Smooth muscle cell (in vitro differentiated cells): Measurements from ENCODE around the gene NALCN. TPM values are rescaled to one million over a fixed set of nuclear protein-coding genes. Genes with fewer than 3 reads are reported as not detected.

Experiments
- DNase-seq: peaks from one replicate; lab custom pipeline; 2025; ENCODE audit not compliant: unreplicated experiment; lab: John Stamatoyannopoulos, UW
- H2AFZ ChIP-seq: fragments of 200-600 bp; sonication (generic); 2 replicates; pipeline ENCODE4 v1.6.0; 2016; ENCODE audit warnings: antibody characterized with exemption, low read depth, mild to moderate bottlenecking
- H3F3A ChIP-seq: fragments of 200-600 bp; sonication (generic); 2 replicates; pipeline ENCODE4 v1.6.0; 2017; ENCODE audit warnings: antibody characterized with exemption, low read depth
- H3K27ac ChIP-seq: fragments of 200-600 bp; sonication (generic); 2 replicates; pipeline ENCODE4 v1.5.1; 2016; ENCODE audit warnings: low read depth, mild to moderate bottlenecking
- H3K27me3 ChIP-seq: fragments of 200-600 bp; sonication (generic); 2 replicates; pipeline ENCODE4 v1.6.1; 2016; ENCODE audit warnings: low read depth, mild to moderate bottlenecking
- H3K36me3 ChIP-seq: fragments of 200-600 bp; sonication (generic); 2 replicates; pipeline ENCODE4 v1.5.1; 2016; ENCODE audit warnings: low read depth
- H3K4me1 ChIP-seq: fragments of 200-600 bp; sonication (generic); 2 replicates; pipeline ENCODE4 v1.5.1; 2016; ENCODE audit warnings: low read depth
- H3K4me2 ChIP-seq: fragments of 200-600 bp; sonication (generic); 2 replicates; pipeline ENCODE4 v1.6.0; 2016; ENCODE audit warnings: mild to moderate bottlenecking
- H3K4me3 ChIP-seq: fragments of 200-600 bp; sonication (generic); 2 replicates; pipeline ENCODE4 v1.5.1; 2016; ENCODE audit warnings: mild to moderate bottlenecking
- H3K79me2 ChIP-seq: fragments of 200-600 bp; sonication (generic); 2 replicates; pipeline ENCODE4 v1.6.0; 2016; ENCODE audit warnings: low read depth, mild to moderate bottlenecking
- H3K9ac ChIP-seq: fragments of 200-600 bp; sonication (generic); 2 replicates; pipeline ENCODE4 v1.6.0; 2016; ENCODE audit warnings: low read depth
- H3K9me3 ChIP-seq: fragments of 200-600 bp; sonication (generic); replicated peaks from 2 replicates; pipeline ENCODE4 v1.5.1; 2016; ENCODE audit warnings: low read depth
- H4K20me1 ChIP-seq: fragments of 200-600 bp; sonication (generic); 2 replicates; pipeline ENCODE4 v1.6.0; 2016; ENCODE audit warnings: low read depth
- CTCF ChIP-seq: fragments of 200-600 bp; sonication (generic); IDR thresholded peaks from 2 replicates; pipeline ENCODE4 v1.5.1; 2017; ENCODE audit warnings: borderline replicate concordance, mild to moderate bottlenecking, antibody characterized with exemption; ENCODE audit not compliant: insufficient read depth, poor library complexity, severe bottlenecking
- WGBS: methylation state at CpG from one replicate; pipeline ENCODE4 v1.1.7; 2016; ENCODE audit warnings: low lambda C conversion rate; 5-methylcytosine and 5-hydroxymethylcytosine counted together
- polyA plus RNA-seq: library from polyadenylated mRNA; unstranded; fragments of >200 nt; fragmentation: Nextera tagmentation; extraction: Ambion mirVana; gene quantifications from 2 replicates; pipeline ENCODE4 v1.2.1, GENCODE V29; 2016
- total RNA-seq: library from RNA; depleted of rRNA; stranded (reverse); fragments of >200 nt; gene quantifications from 2 replicates; pipeline ENCODE4 v1.2.3, GENCODE V29; 2014

The NALCN gene
- total RNA-seq = 6.0 and 7.3 TPM in 2 replicates
- 3.2 and 4.1 TPM in 2 replicates for polyA plus RNA-seq

- no peaks in the 10 kb centered on the region for H3K4me1 ChIP-seq
- H3F3A ChIP-seq = no peaks in the 10 kb centered on the region
- peak within 1 kb of the TSS; percentile 70 for H3K9ac ChIP-seq
- no peaks in the 10 kb centered on the region for H3K36me3 ChIP-seq
- H3K4me2 ChIP-seq = peak within 1 kb of the TSS; percentile 99
- no peaks in the 10 kb centered on the region for H3K9me3 ChIP-seq
- no peaks in the 10 kb centered on the region for H4K20me1 ChIP-seq
- TF ChIP-seq CTCF = no peak
- peak within 1 kb of the TSS; percentile 100 for H2AFZ ChIP-seq
- DNase-seq = peak; percentile 17
- 7% methylated on average over 53 of the region's 85 CpGs for WGBS
- H3K4me3 ChIP-seq = peak within 1 kb of the TSS; percentile 82
- H3K79me2 ChIP-seq = no peaks in the 10 kb centered on the region
- no peak within 1 kb of the TSS for H3K27ac ChIP-seq
- peaks cover 27% of the 10 kb centered on the region for H3K27me3 ChIP-seq
Measured at GRCh38 chr13:101416181-101417042, at the start of gene NALCN. TSS of gene NALCN (minus strand) at chr13:101416508. CDS start at chr13:101399126, 17,382 bp downstream.

GRCh38 chr13:101465877-101466276 lies 49.6 kb upstream of the NALCN start:
- no peak for TF ChIP-seq CTCF
- no peaks in the 10 kb centered on the region for H3K27me3 ChIP-seq
- H2AFZ ChIP-seq = no peak overlapping the region
- 82% methylated on average over 3 of the region's 3 CpGs for WGBS
- H3K4me1 ChIP-seq = no peaks in the 10 kb centered on the region
- no peaks in the 10 kb centered on the region for H4K20me1 ChIP-seq
- no peaks in the 10 kb centered on the region for H3F3A ChIP-seq
- no peak overlapping the region for H3K4me3 ChIP-seq
- H3K4me2 ChIP-seq = no peak overlapping the region
- no peak for DNase-seq
- no peak overlapping the region for H3K9ac ChIP-seq
- no peak overlapping the region for H3K27ac ChIP-seq
- no peaks in the 10 kb centered on the region for H3K36me3 ChIP-seq
- H3K9me3 ChIP-seq = no peaks in the 10 kb centered on the region
- no peaks in the 10 kb centered on the region for H3K79me2 ChIP-seq

GRCh38 chr13:101457176-101457575 lies 40.9 kb upstream of the NALCN start:
- Histone ChIP-seq H3K79me2 (no peaks in the 10 kb centered on the region), H3K4me1 (no peaks in the 10 kb centered on the region), H4K20me1 (no peaks in the 10 kb centered on the region), H3K4me2 (no peak overlapping the region), H2AFZ (no peak overlapping the region), H3K27me3 (no peaks in the 10 kb centered on the region), H3K27ac (peak overlapping the region; percentile 68), H3K4me3 (no peak overlapping the region), H3F3A (peaks cover 5% of the 10 kb centered on the region), H3K36me3 (no peaks in the 10 kb centered on the region), H3K9ac (no peak overlapping the region), H3K9me3 (no peaks in the 10 kb centered on the region)
- no peak for DNase-seq
- WGBS = 74% methylated on average over 2 of the region's 2 CpGs
- TF ChIP-seq CTCF = no peak
